Mesothelial cell of epicardium (in vitro differentiated cells): Measurements from ENCODE around the gene TRAK2. TPM values are rescaled to one million over a fixed set of nuclear protein-coding genes. Genes with fewer than 3 reads are reported as not detected.
"Not testable (repeated sequence)": the region's sequence is repeated elsewhere in the genome, so short reads cannot be mapped to it uniquely, and the experiment has no call there.

Experiments used
- DNase-seq, 2 experiments: peaks; one replicate each; pipeline ENCODE4 v3.0.0; 2021; ENCODE audit warnings: low spot score in 2 of 2; ENCODE audit not compliant: unreplicated experiment in 2 of 2
- H3K27ac Mint-ChIP-seq: 2 replicates; pipeline ENCODE4 v1.8.0; 2021; ENCODE audit warnings: mixed read lengths
- H3K27me3 Mint-ChIP-seq: 2 replicates; pipeline ENCODE4 v1.8.0; 2021; ENCODE audit warnings: low read depth, mixed read lengths
- H3K36me3 Mint-ChIP-seq: 2 replicates; pipeline ENCODE4 v1.8.0; 2021; ENCODE audit warnings: mixed read lengths
- H3K4me1 Mint-ChIP-seq: 2 replicates; pipeline ENCODE4 v1.8.0; 2021; ENCODE audit warnings: mixed read lengths
- H3K4me3 Mint-ChIP-seq: 2 replicates; pipeline ENCODE4 v1.8.0; 2021; ENCODE audit warnings: mild to moderate bottlenecking, moderate library complexity, mixed read lengths
- H3K9me3 Mint-ChIP-seq: 2 replicates; pipeline ENCODE4 v1.8.0; 2021; ENCODE audit warnings: mixed read lengths
- total RNA-seq: library from RNA; stranded (reverse); gene quantifications from 3 replicates; pipeline ENCODE4 v1.2.1, GENCODE V29; 2021
- TF ChIP-seq, protein P1 (sequence below): fragments of 200-600 bp; sonication (generic); IDR thresholded peaks from one replicate; pipeline ENCODE4 v1.5.0; 2021; ENCODE audit warnings: antibody characterized with exemption; ENCODE audit not compliant: unreplicated experiment

Gene TRAK2
- total RNA-seq, 1 donor from 2014 or later: 21.5 TPM

DNA sequence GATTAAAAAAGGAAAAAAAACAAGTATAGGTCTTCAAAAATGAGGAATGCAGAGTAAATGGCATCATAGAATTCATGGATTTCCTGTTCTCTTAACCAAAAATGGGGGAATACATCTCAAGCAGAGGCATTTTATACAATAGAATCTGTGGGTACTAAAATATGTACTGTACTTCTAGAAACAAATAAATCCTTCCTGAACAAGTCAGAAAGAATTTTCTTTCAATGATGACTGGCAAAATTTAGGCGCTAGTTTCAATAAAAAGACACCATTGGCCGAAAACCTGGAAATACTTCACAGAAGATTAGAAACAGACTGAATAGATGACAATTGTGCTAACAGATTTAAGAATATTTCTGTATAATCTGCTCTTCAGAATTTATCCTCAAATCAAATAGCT, 15.1 kb downstream of the TRAK2 start:
- no peak overlapping the region for H3K27ac Mint-ChIP-seq
- no peak overlapping the region for H3K4me3 Mint-ChIP-seq
- H3K9me3 Mint-ChIP-seq: peaks cover under 1% of the 10 kb centered on the region
- TF ChIP-seq, protein P1, sequence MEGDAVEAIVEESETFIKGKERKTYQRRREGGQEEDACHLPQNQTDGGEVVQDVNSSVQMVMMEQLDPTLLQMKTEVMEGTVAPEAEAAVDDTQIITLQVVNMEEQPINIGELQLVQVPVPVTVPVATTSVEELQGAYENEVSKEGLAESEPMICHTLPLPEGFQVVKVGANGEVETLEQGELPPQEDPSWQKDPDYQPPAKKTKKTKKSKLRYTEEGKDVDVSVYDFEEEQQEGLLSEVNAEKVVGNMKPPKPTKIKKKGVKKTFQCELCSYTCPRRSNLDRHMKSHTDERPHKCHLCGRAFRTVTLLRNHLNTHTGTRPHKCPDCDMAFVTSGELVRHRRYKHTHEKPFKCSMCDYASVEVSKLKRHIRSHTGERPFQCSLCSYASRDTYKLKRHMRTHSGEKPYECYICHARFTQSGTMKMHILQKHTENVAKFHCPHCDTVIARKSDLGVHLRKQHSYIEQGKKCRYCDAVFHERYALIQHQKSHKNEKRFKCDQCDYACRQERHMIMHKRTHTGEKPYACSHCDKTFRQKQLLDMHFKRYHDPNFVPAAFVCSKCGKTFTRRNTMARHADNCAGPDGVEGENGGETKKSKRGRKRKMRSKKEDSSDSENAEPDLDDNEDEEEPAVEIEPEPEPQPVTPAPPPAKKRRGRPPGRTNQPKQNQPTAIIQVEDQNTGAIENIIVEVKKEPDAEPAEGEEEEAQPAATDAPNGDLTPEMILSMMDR: no peak
- DNase-seq: no peak
- H3K36me3 Mint-ChIP-seq: peaks cover 4% of the 10 kb centered on the region
- H3K4me1 Mint-ChIP-seq: peaks cover 53% of the 10 kb centered on the region
- no peaks in the 10 kb centered on the region for H3K27me3 Mint-ChIP-seq

- Mint-ChIP-seq H3K27ac (peak overlapping the region; percentile 28), H3K27me3 (no peaks in the 10 kb centered on the region), H3K4me1 (peaks cover 34% of the 10 kb centered on the region), H3K9me3 (peaks cover 19% of the 10 kb centered on the region), H3K4me3 (no peak overlapping the region), H3K36me3 (peaks cover 27% of the 10 kb centered on the region)
- no peak for DNase-seq
- TF ChIP-seq, protein P1: no peak
These were observed 17.8 kb downstream of the TRAK2 start for GRCh38 chr2:201433394-201433995.

- Mint-ChIP-seq H3K27me3 (no peaks in the 10 kb centered on the region), H3K4me3 (no peak overlapping the region), H3K36me3 (peaks cover 29% of the 10 kb centered on the region), H3K9me3 (peaks cover 19% of the 10 kb centered on the region), H3K27ac (peak overlapping the region; percentile 88), H3K4me1 (peaks cover 32% of the 10 kb centered on the region)
- TF ChIP-seq, protein P1: no peak
- no peak for DNase-seq
These were observed 18.5 kb downstream of the TRAK2 start for GRCh38 chr2:201432621-201433393.

DNA sequence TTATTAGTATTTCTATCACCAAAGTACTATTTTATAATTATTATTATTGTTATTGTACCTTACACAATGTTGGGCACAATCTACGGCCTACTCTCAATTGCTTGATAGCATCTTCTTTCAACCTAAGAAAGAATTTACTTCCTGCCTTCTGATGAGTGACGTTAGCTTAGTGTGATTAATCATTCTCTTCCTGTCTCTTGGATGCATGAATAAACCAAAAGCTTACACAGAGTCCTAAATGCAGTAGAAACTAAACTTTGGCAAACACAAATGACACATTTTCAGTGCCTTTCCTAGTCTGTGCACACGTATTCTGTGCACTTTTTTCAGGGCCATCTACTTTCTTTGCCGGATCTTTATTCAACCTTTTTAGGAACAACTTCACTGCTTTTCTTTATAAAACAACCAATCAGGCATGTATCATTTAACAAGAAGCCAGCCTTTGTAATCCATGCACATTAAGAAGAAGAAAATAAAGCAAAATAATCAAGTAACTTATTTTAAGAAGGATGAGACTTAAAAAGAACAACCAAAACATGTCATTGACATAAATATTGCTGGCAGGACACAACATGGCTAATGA, 19.1 kb downstream of the TRAK2 start:
- Mint-ChIP-seq H3K36me3 (peaks cover 29% of the 10 kb centered on the region), H3K4me3 (no peak overlapping the region), H3K9me3 (peaks cover 19% of the 10 kb centered on the region), H3K27ac (peak overlapping the region; percentile 88), H3K27me3 (no peaks in the 10 kb centered on the region), H3K4me1 (peaks cover 26% of the 10 kb centered on the region)
- TF ChIP-seq, protein P1: no peak
- no peak for DNase-seq

DNA sequence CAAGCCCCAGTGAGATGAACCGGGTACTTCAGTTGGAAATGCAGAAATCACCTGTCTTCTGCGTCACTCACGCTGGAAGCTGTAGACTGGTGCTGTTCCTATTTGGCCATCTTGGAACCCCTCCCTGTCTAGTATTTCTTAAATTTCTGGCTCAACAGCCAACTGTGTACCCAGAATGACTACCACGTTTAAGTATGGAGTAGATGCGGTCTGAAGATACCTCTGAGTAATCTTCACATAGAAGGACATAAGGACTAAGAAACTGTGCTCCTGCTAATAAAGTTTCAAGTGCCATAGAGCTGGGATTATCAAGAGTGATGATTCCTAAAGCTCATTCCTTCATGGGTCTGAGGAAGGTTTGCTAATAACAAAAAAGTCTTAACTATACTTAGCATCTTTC, 20.4 kb downstream of the TRAK2 start:
- TF ChIP-seq, protein P1: no peak
- Mint-ChIP-seq H3K4me1 (peaks cover 26% of the 10 kb centered on the region), H3K9me3 (peaks cover 19% of the 10 kb centered on the region), H3K4me3 (no peak overlapping the region), H3K27ac (no peak overlapping the region), H3K36me3 (peaks cover 29% of the 10 kb centered on the region), H3K27me3 (no peaks in the 10 kb centered on the region)
- no peak for DNase-seq

DNA sequence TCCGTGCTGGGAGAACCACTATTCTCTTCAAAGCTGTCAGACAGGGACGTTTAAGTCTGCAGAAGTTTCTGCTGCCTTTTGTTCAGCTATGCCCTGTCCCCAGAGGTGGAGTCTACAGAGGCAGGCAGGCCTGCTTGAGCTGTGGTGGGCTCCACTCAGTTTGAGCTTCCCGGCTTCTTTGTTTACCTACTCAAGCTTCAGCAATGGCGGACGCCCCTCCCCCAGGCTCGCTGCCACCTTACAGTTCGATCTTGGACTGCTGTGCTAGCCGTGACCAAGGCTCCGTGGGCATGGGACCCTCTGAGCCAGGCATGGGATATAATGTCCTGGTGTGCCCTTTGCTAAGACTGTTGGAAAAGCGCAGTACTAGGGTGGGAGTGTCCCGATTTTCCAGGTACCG, 20.9 kb downstream of the TRAK2 start:
- not testable (repeated sequence) for H3K27me3 Mint-ChIP-seq, H3K27ac Mint-ChIP-seq, H3K4me3 Mint-ChIP-seq, DNase-seq
- peaks cover 19% of the 10 kb centered on the region for H3K9me3 Mint-ChIP-seq
- peaks cover 29% of the 10 kb centered on the region for H3K36me3 Mint-ChIP-seq
- H3K4me1 Mint-ChIP-seq: peaks cover 26% of the 10 kb centered on the region

DNA sequence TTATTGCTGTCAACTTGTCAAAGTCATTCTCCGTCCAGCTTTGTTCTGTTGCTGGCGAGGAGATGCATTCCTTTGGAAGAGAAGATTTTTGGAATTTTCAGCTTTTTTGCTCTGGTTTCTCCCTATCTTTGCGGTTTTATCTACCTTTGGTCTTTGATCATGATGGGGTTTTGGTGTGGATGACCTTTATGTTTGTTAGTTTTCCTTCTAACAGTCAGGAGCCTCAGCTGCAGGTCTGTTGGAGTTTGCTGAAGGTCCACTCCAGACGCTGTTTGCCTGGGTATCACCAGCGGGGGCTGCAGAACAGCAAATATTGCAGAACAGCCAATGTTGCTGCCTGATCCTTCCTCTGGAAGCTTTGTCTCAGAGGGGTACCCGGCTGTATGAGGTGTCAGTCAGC, 21.4 kb downstream of the TRAK2 start:
- not testable (repeated sequence) for DNase-seq, H3K4me3 Mint-ChIP-seq, H3K27ac Mint-ChIP-seq, H3K27me3 Mint-ChIP-seq
- H3K9me3 Mint-ChIP-seq: peaks cover 19% of the 10 kb centered on the region
- peaks cover 26% of the 10 kb centered on the region for H3K4me1 Mint-ChIP-seq
- H3K36me3 Mint-ChIP-seq: peaks cover 29% of the 10 kb centered on the region

DNA sequence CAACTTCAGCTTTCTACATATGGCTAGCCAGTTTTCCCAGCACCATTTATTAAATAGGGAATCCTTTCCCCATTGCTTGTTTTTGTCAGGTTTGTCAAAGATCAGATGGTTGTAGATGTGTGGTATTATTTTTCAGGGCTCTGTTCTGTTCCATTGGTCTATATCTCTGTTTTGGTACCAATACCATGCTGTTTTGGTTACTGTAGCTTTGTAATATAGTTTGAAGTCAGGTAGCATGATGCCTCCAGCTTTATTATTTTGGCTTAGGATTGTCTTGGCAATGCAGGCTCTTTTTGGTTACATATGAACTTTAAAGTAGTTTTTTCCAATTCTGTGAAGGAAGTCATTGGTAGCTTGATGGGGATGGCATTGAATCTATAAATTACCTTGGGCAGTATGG, 22.9 kb downstream of the TRAK2 start:
- not testable (repeated sequence) for H3K27ac Mint-ChIP-seq, H3K27me3 Mint-ChIP-seq, H3K4me3 Mint-ChIP-seq, DNase-seq
- peaks cover 14% of the 10 kb centered on the region for H3K4me1 Mint-ChIP-seq
- peaks cover 29% of the 10 kb centered on the region for H3K36me3 Mint-ChIP-seq
- peaks cover 19% of the 10 kb centered on the region for H3K9me3 Mint-ChIP-seq
